HEK293 (cell line): ENCODE measurements around the gene EDEM1.

ENCODE experiments used
- CTCF ChIA-PET: fragments of 350-600 bp; formaldehyde crosslinking; extraction: SDS; loops from one replicate; lab custom pipeline; 2021; ENCODE audit warnings: antibody characterized with exemption; lab: Yijun Ruan, JAX
- POLR2A ChIA-PET: fragments of 300-600 bp; formaldehyde crosslinking; extraction: SDS; loops from one replicate; lab custom pipeline; 2020; ENCODE audit warnings: antibody characterized with exemption, inconsistent platforms; lab: Yijun Ruan, JAX
- H3K27ac ChIP-seq: fragments of 200-500 bp; sonication (Bioruptor generic); 2 replicates; pipeline ENCODE4 v1.5.1; 2014; ENCODE audit warnings: low read depth, low read length, control low read depth, inconsistent platforms; ENCODE audit errors: extremely low read depth
- H3K36me3 ChIP-seq, 2 experiments: fragments of 200-500 bp in 1 of 2; sonication (Bioruptor generic) in 1 of 2; 1 replicate in 1 of 2; 2 replicates in 1 of 2; pipeline ENCODE4 v1.5.1; 2014 to 2017; ENCODE audit warnings: inconsistent platforms in 2 of 2, low read length in 2 of 2; ENCODE audit not compliant: control insufficient read depth in 2 of 2, insufficient read depth in 1 of 2
- H3K4me1 ChIP-seq: fragments of 200-500 bp; sonication (Bioruptor generic); 2 replicates; pipeline ENCODE4 v1.5.1; 2014; ENCODE audit warnings: mild to moderate bottlenecking, low read length, inconsistent platforms; ENCODE audit not compliant: control insufficient read depth, insufficient read depth
- H3K4me3 ChIP-seq: 2 replicates; pipeline ENCODE4 v1.5.1; 2011; ENCODE audit warnings: low read depth, mild to moderate bottlenecking, control low read depth, low read length, moderate library complexity
- H3K9me3 ChIP-seq: fragments of 200-500 bp; sonication (Bioruptor generic); 2 replicates; pipeline ENCODE4 v1.5.1; 2014; ENCODE audit warnings: low read depth, low read length, inconsistent platforms; ENCODE audit not compliant: control insufficient read depth, insufficient read depth
- BCL11B ChIP-seq: fragments of 450-650 bp; formaldehyde crosslinking; IDR thresholded peaks from 2 replicates; pipeline ENCODE4 v1.5.1; 2016; ENCODE audit warnings: low read depth, missing biosample characterization, missing genetic modification characterization
- GLIS1 ChIP-seq: fragments of 450-650 bp; formaldehyde crosslinking; IDR thresholded peaks from 2 replicates; pipeline ENCODE4 v1.5.1; 2016; ENCODE audit warnings: missing biosample characterization, missing genetic modification characterization
- KLF1 ChIP-seq: fragments of 450-650 bp; formaldehyde crosslinking; IDR thresholded peaks from 2 replicates; pipeline ENCODE4 v1.5.1; 2016; ENCODE audit warnings: missing biosample characterization, missing genetic modification characterization
- PRDM1 ChIP-seq: fragments of 450-650 bp; formaldehyde crosslinking; IDR thresholded peaks from 2 replicates; pipeline ENCODE4; 2016; ENCODE audit warnings: missing biosample characterization, missing genetic modification characterization
- YY2 ChIP-seq: fragments of 450-650 bp; formaldehyde crosslinking; IDR thresholded peaks from 2 replicates; pipeline ENCODE4 v1.5.1; 2016; ENCODE audit warnings: missing biosample characterization, missing genetic modification characterization
- ZBTB17 ChIP-seq: fragments of 450-650 bp; formaldehyde crosslinking; IDR thresholded peaks from 2 replicates; pipeline ENCODE4 v1.5.1; 2016; ENCODE audit warnings: missing biosample characterization, missing genetic modification characterization
- ZBTB7A ChIP-seq: fragments of 450-650 bp; formaldehyde crosslinking; IDR thresholded peaks from 2 replicates; pipeline ENCODE4 v1.5.1; 2016; ENCODE audit warnings: low read depth, missing biosample characterization, missing genetic modification characterization
- ZBTB8A ChIP-seq: fragments of 450-650 bp; formaldehyde crosslinking; IDR thresholded peaks from 2 replicates; pipeline ENCODE4 v1.5.1; 2016; ENCODE audit warnings: missing biosample characterization, missing genetic modification characterization
- ZNF140 ChIP-seq: fragments of 450-650 bp; formaldehyde crosslinking; IDR thresholded peaks from 2 replicates; pipeline ENCODE4 v1.5.1; 2016; ENCODE audit warnings: missing biosample characterization, missing genetic modification characterization
- ZNF239 ChIP-seq: fragments of 450-650 bp; formaldehyde crosslinking; IDR thresholded peaks from 2 replicates; pipeline ENCODE4 v1.5.1; 2016; ENCODE audit warnings: missing biosample characterization, missing genetic modification characterization
- ZNF24 ChIP-seq: fragments of 450-650 bp; formaldehyde crosslinking; IDR thresholded peaks from 2 replicates; pipeline ENCODE4 v1.5.1; 2016; ENCODE audit warnings: missing biosample characterization, missing genetic modification characterization
- ZNF248 ChIP-seq: fragments of 450-650 bp; formaldehyde crosslinking; IDR thresholded peaks from 2 replicates; pipeline ENCODE4 v1.5.1; 2017; ENCODE audit warnings: missing biosample characterization, missing genetic modification characterization
- ZNF354C ChIP-seq: fragments of 450-650 bp; formaldehyde crosslinking; IDR thresholded peaks from 2 replicates; pipeline ENCODE4 v1.5.1; 2016; ENCODE audit warnings: missing biosample characterization, missing genetic modification characterization, low read depth, borderline replicate concordance
- ZNF426 ChIP-seq: fragments of 450-650 bp; formaldehyde crosslinking; IDR thresholded peaks from 2 replicates; pipeline ENCODE4 v1.5.1; 2017; ENCODE audit warnings: missing biosample characterization, missing genetic modification characterization, mild to moderate bottlenecking, inconsistent platforms, moderate library complexity
- ZNF558 ChIP-seq: fragments of 450-650 bp; formaldehyde crosslinking; IDR thresholded peaks from 2 replicates; pipeline ENCODE4 v1.5.1; 2016; ENCODE audit warnings: missing biosample characterization, missing genetic modification characterization
- TF ChIP-seq, protein P1 (sequence below): fragments of 450-650 bp; formaldehyde crosslinking; IDR thresholded peaks from 2 replicates; pipeline ENCODE4 v1.5.1; 2016; ENCODE audit warnings: missing biosample characterization, missing genetic modification characterization
- TF ChIP-seq, protein P2 (sequence below): IDR thresholded peaks from 2 replicates; pipeline ENCODE4 v1.6.1; 2011; ENCODE audit warnings: mild to moderate bottlenecking, low read depth, low read length, borderline replicate concordance
- TF ChIP-seq, protein P3 (sequence below): fragments of 450-650 bp; formaldehyde crosslinking; IDR thresholded peaks from 2 replicates; pipeline ENCODE4 v1.5.1; 2016; ENCODE audit warnings: missing biosample characterization, missing genetic modification characterization

The EDEM1 gene

DNA sequence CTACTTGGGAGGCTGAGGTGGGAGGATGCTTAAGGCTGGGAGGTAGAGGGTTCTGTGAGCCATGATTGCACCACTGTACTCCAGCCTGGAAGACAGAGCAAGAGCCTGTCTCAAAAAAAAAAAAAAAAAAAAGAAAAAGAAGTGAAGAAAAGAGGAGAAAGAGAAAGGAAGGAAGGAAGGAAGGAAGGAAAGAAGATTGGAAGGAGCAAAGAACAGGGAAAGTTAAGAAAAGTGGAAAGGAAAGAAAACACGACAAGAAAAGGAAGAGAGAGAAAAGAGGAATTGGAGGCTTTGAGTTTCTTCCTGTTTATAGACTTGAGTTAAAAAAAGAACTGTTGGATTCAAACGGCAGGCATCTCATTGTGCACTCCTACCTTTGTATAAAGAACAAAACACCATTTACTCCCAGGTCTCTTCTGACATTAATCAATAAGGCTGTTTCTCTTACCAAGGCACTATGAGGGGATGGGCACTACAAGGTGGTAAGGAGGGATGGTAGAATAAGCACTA, 73.5 kb downstream of the EDEM1 start:
- H3K36me3 ChIP-seq = no peaks in the 10 kb centered on the region
- CTCF ChIA-PET = no interaction called here
- TF ChIP-seq ZNF239 (tag by site-specific recombination) (no peak), PRDM1 (tag by site-specific recombination) (peak; percentile 75)
- no peak overlapping the region for H3K27ac ChIP-seq
- no peaks in the 10 kb centered on the region for H3K4me1 ChIP-seq
- no peaks in the 10 kb centered on the region for H3K9me3 ChIP-seq
- POLR2A ChIA-PET = no interaction called here
- no peak overlapping the region for H3K4me3 ChIP-seq

DNA sequence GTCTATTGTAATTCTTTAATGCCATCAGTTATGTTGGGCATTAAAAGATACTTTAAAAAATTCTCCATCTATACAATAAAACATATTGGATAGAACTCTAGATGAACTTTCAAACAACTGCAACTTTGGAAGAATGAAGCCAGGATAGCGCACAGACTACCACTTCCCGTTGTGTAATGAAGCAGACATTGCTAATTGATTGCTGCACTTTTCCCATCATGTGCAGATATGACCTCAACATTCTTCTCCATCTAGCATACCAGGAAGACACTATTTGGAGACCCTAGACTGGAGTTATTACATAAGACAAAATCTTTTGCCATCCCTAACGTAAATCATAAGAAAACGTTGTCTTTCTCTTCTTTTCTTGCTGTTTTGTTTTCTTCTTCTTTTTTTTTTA, 75.0 kb downstream of the EDEM1 start:
- H3K4me3 ChIP-seq = no peak overlapping the region
- H3K36me3 ChIP-seq = no peaks in the 10 kb centered on the region
- ChIA-PET POLR2A (no interaction called here), CTCF (interaction anchor here (0.6 kb wide), 1 partner anchor 453 kb away, joined by 3 read pairs; no protein-coding TSS in a partner anchor)
- H3K9me3 ChIP-seq = no peaks in the 10 kb centered on the region
- no peak for TF ChIP-seq KLF1 (tag by site-specific recombination)
- TF ChIP-seq ZBTB17 (tag by site-specific recombination) = peak; percentile 38; the same call in 1 of the 2 replicates
- no peaks in the 10 kb centered on the region for H3K4me1 ChIP-seq
- H3K27ac ChIP-seq = no peak overlapping the region

DNA sequence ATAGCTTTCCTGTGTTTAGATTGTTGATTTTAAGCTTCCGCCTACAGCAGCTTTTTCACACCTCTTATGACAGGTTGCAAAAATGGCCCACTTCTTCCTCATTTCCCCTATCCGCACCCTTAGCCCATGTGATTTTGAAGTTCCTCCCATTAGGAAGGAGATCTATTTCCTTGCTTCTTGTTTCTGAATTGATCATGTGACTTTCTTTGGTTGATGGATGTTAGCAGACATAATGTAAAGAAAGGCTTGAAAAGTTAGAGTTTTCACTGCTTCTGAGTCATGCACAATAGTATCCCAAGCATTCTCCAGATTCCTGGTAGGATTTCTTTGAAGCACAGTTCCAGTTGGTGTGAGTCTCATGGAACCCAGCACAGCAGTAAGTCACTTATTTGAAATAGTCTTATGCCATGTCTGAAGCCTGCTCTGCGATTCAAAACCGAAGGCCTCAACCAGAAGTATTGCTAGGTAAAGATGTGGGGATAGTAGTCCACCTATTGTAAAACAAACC, 76.6 kb downstream of the EDEM1 start:
- POLR2A ChIA-PET = no interaction called here

DNA sequence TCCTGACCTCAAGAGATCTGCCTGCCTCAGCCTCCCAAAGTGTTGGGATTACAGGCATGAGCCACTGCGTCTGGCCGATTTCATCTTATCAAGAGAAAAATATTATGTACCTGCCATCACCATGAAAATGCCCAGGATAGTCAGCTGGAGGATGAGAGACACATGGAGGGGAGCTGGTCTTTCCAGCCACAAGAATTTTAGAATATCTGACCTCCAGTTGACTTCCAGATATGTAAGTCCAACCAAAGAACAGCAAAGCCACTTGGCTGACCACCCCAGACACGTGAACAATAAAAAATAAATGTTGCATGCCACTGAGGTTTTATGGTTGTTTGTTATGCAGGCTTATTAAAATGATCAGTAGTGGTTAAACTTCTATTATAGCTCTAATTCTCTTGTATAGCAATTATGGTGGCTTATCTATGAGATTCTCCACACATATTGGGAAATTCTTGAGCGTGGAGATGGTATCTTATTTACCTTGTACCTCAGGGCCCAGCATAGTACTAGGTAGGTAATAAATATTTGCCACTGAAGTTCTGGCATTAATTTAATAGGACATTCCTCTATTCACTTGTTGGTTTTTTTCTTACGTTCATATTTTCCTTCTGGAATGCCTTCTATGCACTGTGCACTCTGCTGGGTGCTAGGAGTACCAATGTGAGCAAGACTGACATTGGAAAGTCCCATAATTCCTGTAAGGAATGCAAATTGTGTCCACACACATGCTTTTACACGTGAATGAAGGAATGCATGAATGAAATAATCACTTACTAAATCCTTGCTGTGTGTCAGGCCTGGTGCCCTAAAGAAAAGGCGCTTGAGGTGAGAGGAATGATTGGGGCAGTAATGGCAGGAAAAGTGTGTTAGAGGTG, 77.6 kb downstream of the EDEM1 start:
- TF ChIP-seq GLIS1 (tag by site-specific recombination) (no peak), YY2 (tag by site-specific recombination) (no peak), BCL11B (tag by site-specific recombination) (no peak), ZNF558 (no peak), ZNF426 (tag by site-specific recombination) (no peak)
- TF ChIP-seq, protein P1, sequence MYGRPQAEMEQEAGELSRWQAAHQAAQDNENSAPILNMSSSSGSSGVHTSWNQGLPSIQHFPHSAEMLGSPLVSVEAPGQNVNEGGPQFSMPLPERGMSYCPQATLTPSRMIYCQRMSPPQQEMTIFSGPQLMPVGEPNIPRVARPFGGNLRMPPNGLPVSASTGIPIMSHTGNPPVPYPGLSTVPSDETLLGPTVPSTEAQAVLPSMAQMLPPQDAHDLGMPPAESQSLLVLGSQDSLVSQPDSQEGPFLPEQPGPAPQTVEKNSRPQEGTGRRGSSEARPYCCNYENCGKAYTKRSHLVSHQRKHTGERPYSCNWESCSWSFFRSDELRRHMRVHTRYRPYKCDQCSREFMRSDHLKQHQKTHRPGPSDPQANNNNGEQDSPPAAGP (tag by site-specific recombination) = no peak
- no peaks in the 10 kb centered on the region for H3K36me3 ChIP-seq
- H3K9me3 ChIP-seq = no peaks in the 10 kb centered on the region
- POLR2A ChIA-PET = no interaction called here
- H3K27ac ChIP-seq = no peak overlapping the region
- no peak overlapping the region for H3K4me3 ChIP-seq
- CTCF ChIA-PET = interaction anchor here (0.6 kb wide), 1 partner anchor 10 kb away, joined by 4 read pairs; no protein-coding TSS in a partner anchor
- H3K4me1 ChIP-seq = no peaks in the 10 kb centered on the region

More for the DNA sequence above, 76.6 kb downstream of the EDEM1 start:
- CTCF ChIA-PET = no interaction called here
- Histone ChIP-seq H3K4me3 (no peak overlapping the region), H3K27ac (no peak overlapping the region), H3K4me1 (no peaks in the 10 kb centered on the region), H3K9me3 (no peaks in the 10 kb centered on the region), H3K36me3 (no peaks in the 10 kb centered on the region)
- TF ChIP-seq ZNF24 (no peak), ZNF248 (tag by site-specific recombination) (no peak), ZNF140 (tag by site-specific recombination) (no peak), ZBTB7A (tag by site-specific recombination) (no peak), ZNF354C (tag by site-specific recombination) (no peak), ZBTB8A (tag by site-specific recombination) (no peak)
- TF ChIP-seq, protein P1 (tag by site-specific recombination) = no peak
- TF ChIP-seq, protein P2, sequence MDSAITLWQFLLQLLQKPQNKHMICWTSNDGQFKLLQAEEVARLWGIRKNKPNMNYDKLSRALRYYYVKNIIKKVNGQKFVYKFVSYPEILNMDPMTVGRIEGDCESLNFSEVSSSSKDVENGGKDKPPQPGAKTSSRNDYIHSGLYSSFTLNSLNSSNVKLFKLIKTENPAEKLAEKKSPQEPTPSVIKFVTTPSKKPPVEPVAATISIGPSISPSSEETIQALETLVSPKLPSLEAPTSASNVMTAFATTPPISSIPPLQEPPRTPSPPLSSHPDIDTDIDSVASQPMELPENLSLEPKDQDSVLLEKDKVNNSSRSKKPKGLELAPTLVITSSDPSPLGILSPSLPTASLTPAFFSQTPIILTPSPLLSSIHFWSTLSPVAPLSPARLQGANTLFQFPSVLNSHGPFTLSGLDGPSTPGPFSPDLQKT = no peak
- TF ChIP-seq, protein P3, sequence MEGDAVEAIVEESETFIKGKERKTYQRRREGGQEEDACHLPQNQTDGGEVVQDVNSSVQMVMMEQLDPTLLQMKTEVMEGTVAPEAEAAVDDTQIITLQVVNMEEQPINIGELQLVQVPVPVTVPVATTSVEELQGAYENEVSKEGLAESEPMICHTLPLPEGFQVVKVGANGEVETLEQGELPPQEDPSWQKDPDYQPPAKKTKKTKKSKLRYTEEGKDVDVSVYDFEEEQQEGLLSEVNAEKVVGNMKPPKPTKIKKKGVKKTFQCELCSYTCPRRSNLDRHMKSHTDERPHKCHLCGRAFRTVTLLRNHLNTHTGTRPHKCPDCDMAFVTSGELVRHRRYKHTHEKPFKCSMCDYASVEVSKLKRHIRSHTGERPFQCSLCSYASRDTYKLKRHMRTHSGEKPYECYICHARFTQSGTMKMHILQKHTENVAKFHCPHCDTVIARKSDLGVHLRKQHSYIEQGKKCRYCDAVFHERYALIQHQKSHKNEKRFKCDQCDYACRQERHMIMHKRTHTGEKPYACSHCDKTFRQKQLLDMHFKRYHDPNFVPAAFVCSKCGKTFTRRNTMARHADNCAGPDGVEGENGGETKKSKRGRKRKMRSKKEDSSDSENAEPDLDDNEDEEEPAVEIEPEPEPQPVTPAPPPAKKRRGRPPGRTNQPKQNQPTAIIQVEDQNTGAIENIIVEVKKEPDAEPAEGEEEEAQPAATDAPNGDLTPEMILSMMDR (tag by site-specific recombination) = no peak
